Epithelial cell of umbilical artery (primary cell): Measurements from ENCODE around the gene OR4D2. TPM values are rescaled to one million over a fixed set of nuclear protein-coding genes. Genes with fewer than 3 reads are reported as not detected.

Source experiments
- total RNA-seq: library from RNA; depleted of rRNA; stranded (reverse); fragments of >200 nt; gene quantifications from 2 replicates; pipeline ENCODE4 v1.2.3, GENCODE V29; 2014

Gene OR4D2
- not detected in 2 replicates for total RNA-seq

GRCh38 chr17:58166682-58167081, at the start of gene OR4D2:
Gene OR4D2, plus strand, starts transcription at chr17:58166982. Its CDS starts 2,674 bp downstream, at chr17:58169656.

GRCh38 chr17:58147930-58148434, 18.8 kb upstream of the OR4D2 start, which contains the start of gene OR4D1:
Gene OR4D1, plus strand, starts transcription at chr17:58148384. Its CDS starts 6,770 bp downstream, at chr17:58155154.

GRCh38 chr17:58192612-58193011, 25.8 kb downstream of the OR4D2 start, which contains the start of gene EPX:
Gene EPX, plus strand, starts transcription at chr17:58192726. Its CDS starts 121 bp downstream, at chr17:58192847.

GRCh38 chr17:58219007-58219788, 52.4 kb downstream of the OR4D2 start, which contains the start of gene MKS1:
Gene MKS1, minus strand, starts transcription at chr17:58219255. Its CDS starts 25 bp downstream, at chr17:58219230.

Other genes starting within 250 kb of the OR4D2 start
- 2.9 and 4.0 TPM in 2 replicates for gene CUEDC1, start 211.6 kb upstream of the OR4D2 start, total RNA-seq
- gene VEZF1, start 178.7 kb upstream of the OR4D2 start, total RNA-seq, result 24.7 and 30.1 TPM in 2 replicates
- gene SRSF1, start 159.7 kb upstream of the OR4D2 start, total RNA-seq, result 541 and 878 TPM in 2 replicates
- gene DYNLL2, start 83.6 kb upstream of the OR4D2 start, total RNA-seq, result 7.8 and 11.6 TPM in 2 replicates
- not detected in 2 replicates for gene OR4D1, start 18.6 kb upstream of the OR4D2 start, total RNA-seq
- not detected in 2 replicates for gene EPX, start 25.7 kb downstream of the OR4D2 start, total RNA-seq
- gene MKS1, start 52.3 kb downstream of the OR4D2 start, total RNA-seq, result 11.4 and 15.2 TPM in 2 replicates
- not detected in 2 replicates for gene LPO, start 71.6 kb downstream of the OR4D2 start, total RNA-seq
- not detected in 2 replicates for gene MPO, start 114.0 kb downstream of the OR4D2 start, total RNA-seq
- gene TSPOAP1, start 161.8 kb downstream of the OR4D2 start, total RNA-seq, result not detected in 2 replicates
- gene SUPT4H1, start 185.2 kb downstream of the OR4D2 start, total RNA-seq, result 49.4 and 71.9 TPM in 2 replicates